ENCODE results near the gene HTN3.
"Not testable (repeated sequence)": the region's sequence is repeated elsewhere in the genome, so short reads cannot be mapped to it uniquely, and the experiment has no call there.

HTN3 gene

GRCh38 chr4:70041652-70042286 lies 13.5 kb downstream of the HTN3 start:
- no peak for TF ChIP-seq EGR1 (IDR thresholded peaks at IDR 0.05)
- TF ChIP-seq NFIC (IDR thresholded peaks at IDR 0.05), result no peak
- TF ChIP-seq TEAD4 (IDR thresholded peaks at IDR 0.05), result no peak
- TF ChIP-seq TCF12 (IDR thresholded peaks at IDR 0.05; ENCODE audit: low read depth), result no peak
- no peak for TF ChIP-seq CEBPB (IDR thresholded peaks at IDR 0.05)
- no peak for TF ChIP-seq EP300 (IDR thresholded peaks at IDR 0.05; ENCODE audit: borderline replicate concordance)
- TF ChIP-seq USF1 (IDR thresholded peaks at IDR 0.05), result no peak
- TF ChIP-seq MAX (IDR thresholded peaks at IDR 0.05), result no peak
- TF ChIP-seq REST (IDR thresholded peaks at IDR 0.05; ENCODE audit: low read depth), result no peak
- TF ChIP-seq TAF1 (IDR thresholded peaks at IDR 0.05; ENCODE audit: low read depth), result no peak
- TF ChIP-seq CREB1 (IDR thresholded peaks at IDR 0.05; ENCODE audit: low read depth), result no peak
- TF ChIP-seq ZBTB7A (IDR thresholded peaks at IDR 0.05; ENCODE audit: low read depth), result no peak
- TF ChIP-seq YY1 (IDR thresholded peaks at IDR 0.05; ENCODE audit: low read depth), result no peak
- TF ChIP-seq FOXM1 (IDR thresholded peaks at IDR 0.05; ENCODE audit: borderline replicate concordance, low read depth), result no peak

- TF ChIP-seq REST (IDR thresholded peaks at IDR 0.05; ENCODE audit: low read depth); RAD21 (IDR thresholded peaks at IDR 0.05; ENCODE audit: low read depth); USF1 (IDR thresholded peaks at IDR 0.05): not testable (repeated sequence)
Observed at GRCh38 chr4:70050138-70050537, 21.9 kb downstream of the HTN3 start, which contains the start of gene HTN1. Gene HTN1, plus strand, starts transcription at chr4:70050438. Its CDS starts 2,639 bp downstream, at chr4:70053077.

GRCh38 chr4:70057651-70058050 lies 29.4 kb downstream of the HTN3 start:
- TF ChIP-seq TAF1 (IDR thresholded peaks at IDR 0.05; ENCODE audit: low read depth), result no peak
- TF ChIP-seq RAD21 (IDR thresholded peaks at IDR 0.05; ENCODE audit: low read depth), result no peak
- TF ChIP-seq CEBPB (IDR thresholded peaks at IDR 0.05), result no peak
- TF ChIP-seq USF1 (IDR thresholded peaks at IDR 0.05), result no peak
- TF ChIP-seq CREB1 (IDR thresholded peaks at IDR 0.05; ENCODE audit: low read depth), result no peak
- TF ChIP-seq REST (IDR thresholded peaks at IDR 0.05; ENCODE audit: low read depth), result no peak
- no peak for TF ChIP-seq NFIC (IDR thresholded peaks at IDR 0.05)
- no peak for TF ChIP-seq MAX (IDR thresholded peaks at IDR 0.05)
- TF ChIP-seq TEAD4 (IDR thresholded peaks at IDR 0.05), result no peak
- TF ChIP-seq TCF12 (IDR thresholded peaks at IDR 0.05; ENCODE audit: low read depth), result no peak
- TF ChIP-seq YY1 (IDR thresholded peaks at IDR 0.05; ENCODE audit: low read depth), result no peak
- TF ChIP-seq ZBTB7A (IDR thresholded peaks at IDR 0.05; ENCODE audit: low read depth), result no peak
- no peak for TF ChIP-seq FOXM1 (IDR thresholded peaks at IDR 0.05; ENCODE audit: borderline replicate concordance, low read depth)
- no peak for TF ChIP-seq EGR1 (IDR thresholded peaks at IDR 0.05)
- no peak for TF ChIP-seq EP300 (IDR thresholded peaks at IDR 0.05; ENCODE audit: borderline replicate concordance)

- TF ChIP-seq FOXM1 (IDR thresholded peaks at IDR 0.05; ENCODE audit: borderline replicate concordance, low read depth) (no peak), CEBPB (IDR thresholded peaks at IDR 0.05) (no peak), EP300 (IDR thresholded peaks at IDR 0.05; ENCODE audit: borderline replicate concordance) (no peak), NFIC (IDR thresholded peaks at IDR 0.05) (no peak), RAD21 (IDR thresholded peaks at IDR 0.05; ENCODE audit: low read depth) (no peak), MAX (IDR thresholded peaks at IDR 0.05) (no peak), CREB1 (IDR thresholded peaks at IDR 0.05; ENCODE audit: low read depth) (no peak), USF1 (IDR thresholded peaks at IDR 0.05) (no peak), TAF1 (IDR thresholded peaks at IDR 0.05; ENCODE audit: low read depth) (no peak), REST (IDR thresholded peaks at IDR 0.05; ENCODE audit: low read depth) (no peak), TCF12 (IDR thresholded peaks at IDR 0.05; ENCODE audit: low read depth) (no peak), TEAD4 (IDR thresholded peaks at IDR 0.05) (no peak), YY1 (IDR thresholded peaks at IDR 0.05; ENCODE audit: low read depth) (no peak), ZBTB7A (IDR thresholded peaks at IDR 0.05; ENCODE audit: low read depth) (no peak)
Observed at GRCh38 chr4:70059149-70059548, 30.9 kb downstream of the HTN3 start.

Measured in Ishikawa (cell line).